Keratinocyte (primary cell): Measurements from ENCODE around the gene SHC1. TPM values are rescaled to one million over a fixed set of nuclear protein-coding genes. Genes with fewer than 3 reads are reported as not detected.

ENCODE experiments used
- DNase-seq: peaks from one replicate; pipeline ENCODE4 v3.0.0-alpha.2; 2011; ENCODE audit warnings: low read depth, missing footprints, low spot score
- FAIRE-seq: peaks from 2 replicates; lab custom pipeline; 2011; peaks lifted over from hg19 to GRCh38; lab: Jason Lieb, UNC
- H2AFZ ChIP-seq: 2 replicates; pipeline ENCODE4 v1.6.0; 2012; ENCODE audit warnings: low read length, control low read depth, inconsistent platforms; ENCODE audit not compliant: control insufficient read depth
- H3K27ac ChIP-seq: 2 replicates; pipeline ENCODE4 v1.5.1; 2011; ENCODE audit warnings: low read length; ENCODE audit not compliant: control insufficient read depth, insufficient read depth
- H3K27me3 ChIP-seq: 3 replicates; pipeline ENCODE4 v1.6.0; 2011; ENCODE audit warnings: low read length; ENCODE audit not compliant: control insufficient read depth, insufficient read depth; ENCODE audit errors: extremely low read depth
- H3K36me3 ChIP-seq, 2 experiments: 2 replicates in 1 of 2; 3 replicates in 1 of 2; pipeline ENCODE4 v1.5.1; 2011; ENCODE audit warnings: low read length in 2 of 2, mild to moderate bottlenecking in 1 of 2; ENCODE audit not compliant: control insufficient read depth in 2 of 2, insufficient read depth in 2 of 2; ENCODE audit errors: extremely low read depth in 1 of 2
- H3K4me1 ChIP-seq: 3 replicates; pipeline ENCODE4 v1.5.1; 2011; ENCODE audit warnings: low read length; ENCODE audit not compliant: control insufficient read depth, insufficient read depth; ENCODE audit errors: extremely low read depth
- H3K4me2 ChIP-seq: 3 replicates; pipeline ENCODE4 v1.6.0; 2011; ENCODE audit warnings: low read depth, low read length; ENCODE audit not compliant: control insufficient read depth, insufficient read depth; ENCODE audit errors: extremely low read depth
- H3K4me3 ChIP-seq, 3 experiments: fragments of 200-600 bp in 1 of 3; sonication (generic) in 1 of 3; 2 replicates in 2 of 3; 3 replicates in 1 of 3; pipeline ENCODE4 v1.5.1; 2011 to 2016; ENCODE audit warnings: low read length in 3 of 3, mild to moderate bottlenecking in 3 of 3, control low read depth in 2 of 3, inconsistent platforms in 1 of 3, low read depth in 1 of 3, mixed read lengths in 1 of 3, mixed run types in 1 of 3, moderate library complexity in 1 of 3; ENCODE audit not compliant: control insufficient read depth in 2 of 3, insufficient read depth in 2 of 3; ENCODE audit errors: extremely low read depth in 1 of 3
- H3K79me2 ChIP-seq: 2 replicates; pipeline ENCODE4 v1.6.0; 2012; ENCODE audit warnings: low read length; ENCODE audit not compliant: control insufficient read depth, insufficient read depth
- H3K9ac ChIP-seq: 3 replicates; pipeline ENCODE4 v1.6.0; 2011; ENCODE audit warnings: low read length; ENCODE audit not compliant: control insufficient read depth, insufficient read depth; ENCODE audit errors: extremely low read depth
- H3K9me1 ChIP-seq: 3 replicates; pipeline ENCODE4 v1.6.0; 2011; ENCODE audit warnings: low read length; ENCODE audit not compliant: control insufficient read depth, insufficient read depth; ENCODE audit errors: extremely low read depth
- H3K9me3 ChIP-seq: 2 replicates; pipeline ENCODE4 v1.5.1; 2012; ENCODE audit warnings: low read depth, low read length; ENCODE audit not compliant: control insufficient read depth
- H4K20me1 ChIP-seq: 3 replicates; pipeline ENCODE4 v1.6.0; 2011; ENCODE audit warnings: low read length; ENCODE audit not compliant: control insufficient read depth, insufficient read depth; ENCODE audit errors: extremely low read depth
- EZH2 ChIP-seq: IDR thresholded peaks from one replicate; pipeline ENCODE4 v1.6.1; 2012; ENCODE audit warnings: inconsistent platforms, mild to moderate bottlenecking, low read length, moderate library complexity
- dilution Hi-C: fragments of 300-500 bp; cut with MboI; formaldehyde crosslinking; loops from one replicate; pipeline ENCODE4 v1.7.0; 2020; ENCODE audit warnings: low sequenced_read_pairs; ENCODE audit not compliant: extremely low pct_ligation_motif_present
- polyA plus RNA-seq, 5 experiments: library from polyadenylated mRNA; depleted of rRNA in 3 of 5; stranded (reverse) in 3 of 5; stranded (forward) in 1 of 5; unstranded in 1 of 5; fragments of >200 nt; gene quantifications; 1 replicate in 1 of 5; 2 replicates in 3 of 5; 3 replicates in 1 of 5; pipeline versions ENCODE4 v1.2.1 to v1.2.3, GENCODE V29; 2011 to 2012; ENCODE audit warnings: missing spikeins in 2 of 5, low read depth in 1 of 5, low replicate concordance in 1 of 5
- TF ChIP-seq, protein P1 (sequence below), 3 experiments: IDR thresholded peaks in 1 of 3; conservative IDR thresholded peaks in 1 of 3; optimal IDR thresholded peaks in 1 of 3; 2 replicates in 2 of 3; 3 replicates in 1 of 3; pipeline versions ENCODE3 to v1.5.1; 2011; ENCODE audit warnings: low read length in 3 of 3, mild to moderate bottlenecking in 3 of 3, moderate library complexity in 2 of 3, control low read depth in 1 of 3, inconsistent platforms in 1 of 3; ENCODE audit not compliant: insufficient read depth in 2 of 3; ENCODE audit errors: extremely low read depth in 1 of 3

SHC1 gene
- polyA plus RNA-seq, 1 donor (not counting 4 experiments of a cell fraction or from before 2014, with no cell fraction given), result 245 TPM

DNA sequence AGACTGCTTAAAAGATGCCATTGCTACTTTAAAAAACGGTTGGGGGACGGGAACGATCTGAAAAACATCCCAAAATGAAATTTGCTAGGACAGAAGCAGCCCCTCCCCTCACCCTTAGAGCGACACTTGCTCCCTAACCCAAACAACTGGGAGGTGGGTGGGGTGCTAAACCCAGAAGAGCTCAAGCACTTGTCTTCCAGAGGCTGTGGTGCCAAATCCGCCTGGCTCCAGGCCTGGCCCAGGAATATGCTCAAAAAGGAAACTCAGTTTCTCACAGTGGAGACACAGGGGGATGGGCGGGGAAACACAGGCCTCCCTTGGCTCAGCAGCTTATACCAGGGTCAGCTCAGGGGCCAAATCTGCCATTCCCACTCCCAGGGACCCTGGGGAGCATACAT lies 14.0 kb downstream of the SHC1 start:
- dilution Hi-C loops, result no loop called here
- H3K9ac ChIP-seq, result peak overlapping the region; percentile 56
- no peaks in the 10 kb centered on the region for H3K9me3 ChIP-seq
- no peaks in the 10 kb centered on the region for H4K20me1 ChIP-seq
- DNase-seq (no peak), FAIRE-seq (no peak)
- peaks cover 30% of the 10 kb centered on the region for H3K4me1 ChIP-seq
- H3K27ac ChIP-seq, result peak overlapping the region; percentile 15
- peak overlapping the region; percentile 1 for H2AFZ ChIP-seq
- peaks cover 2 to 13% of the 10 kb centered on the region in 2 experiments for H3K36me3 ChIP-seq
- no peaks in the 10 kb centered on the region for H3K27me3 ChIP-seq
- TF ChIP-seq EZH2, result no peak
- TF ChIP-seq, protein P1, sequence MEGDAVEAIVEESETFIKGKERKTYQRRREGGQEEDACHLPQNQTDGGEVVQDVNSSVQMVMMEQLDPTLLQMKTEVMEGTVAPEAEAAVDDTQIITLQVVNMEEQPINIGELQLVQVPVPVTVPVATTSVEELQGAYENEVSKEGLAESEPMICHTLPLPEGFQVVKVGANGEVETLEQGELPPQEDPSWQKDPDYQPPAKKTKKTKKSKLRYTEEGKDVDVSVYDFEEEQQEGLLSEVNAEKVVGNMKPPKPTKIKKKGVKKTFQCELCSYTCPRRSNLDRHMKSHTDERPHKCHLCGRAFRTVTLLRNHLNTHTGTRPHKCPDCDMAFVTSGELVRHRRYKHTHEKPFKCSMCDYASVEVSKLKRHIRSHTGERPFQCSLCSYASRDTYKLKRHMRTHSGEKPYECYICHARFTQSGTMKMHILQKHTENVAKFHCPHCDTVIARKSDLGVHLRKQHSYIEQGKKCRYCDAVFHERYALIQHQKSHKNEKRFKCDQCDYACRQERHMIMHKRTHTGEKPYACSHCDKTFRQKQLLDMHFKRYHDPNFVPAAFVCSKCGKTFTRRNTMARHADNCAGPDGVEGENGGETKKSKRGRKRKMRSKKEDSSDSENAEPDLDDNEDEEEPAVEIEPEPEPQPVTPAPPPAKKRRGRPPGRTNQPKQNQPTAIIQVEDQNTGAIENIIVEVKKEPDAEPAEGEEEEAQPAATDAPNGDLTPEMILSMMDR (optimal IDR thresholded peaks at IDR 0.05 in 1 of 3, IDR thresholded peaks at IDR 0.05 in 1 of 3, conservative IDR thresholded peaks at IDR 0.05 in 1 of 3; ENCODE audit: extremely low read depth in 1 of 3, insufficient read depth in 2 of 3, low read length in 3 of 3), result no peak
- peak overlapping the region; percentile 73 for H3K4me2 ChIP-seq
- H3K9me1 ChIP-seq, result no peaks in the 10 kb centered on the region
- H3K79me2 ChIP-seq, result peaks cover 18% of the 10 kb centered on the region
- peak overlapping the region in 2 of 3 experiments; percentile 49 to 71 for H3K4me3 ChIP-seq

DNA sequence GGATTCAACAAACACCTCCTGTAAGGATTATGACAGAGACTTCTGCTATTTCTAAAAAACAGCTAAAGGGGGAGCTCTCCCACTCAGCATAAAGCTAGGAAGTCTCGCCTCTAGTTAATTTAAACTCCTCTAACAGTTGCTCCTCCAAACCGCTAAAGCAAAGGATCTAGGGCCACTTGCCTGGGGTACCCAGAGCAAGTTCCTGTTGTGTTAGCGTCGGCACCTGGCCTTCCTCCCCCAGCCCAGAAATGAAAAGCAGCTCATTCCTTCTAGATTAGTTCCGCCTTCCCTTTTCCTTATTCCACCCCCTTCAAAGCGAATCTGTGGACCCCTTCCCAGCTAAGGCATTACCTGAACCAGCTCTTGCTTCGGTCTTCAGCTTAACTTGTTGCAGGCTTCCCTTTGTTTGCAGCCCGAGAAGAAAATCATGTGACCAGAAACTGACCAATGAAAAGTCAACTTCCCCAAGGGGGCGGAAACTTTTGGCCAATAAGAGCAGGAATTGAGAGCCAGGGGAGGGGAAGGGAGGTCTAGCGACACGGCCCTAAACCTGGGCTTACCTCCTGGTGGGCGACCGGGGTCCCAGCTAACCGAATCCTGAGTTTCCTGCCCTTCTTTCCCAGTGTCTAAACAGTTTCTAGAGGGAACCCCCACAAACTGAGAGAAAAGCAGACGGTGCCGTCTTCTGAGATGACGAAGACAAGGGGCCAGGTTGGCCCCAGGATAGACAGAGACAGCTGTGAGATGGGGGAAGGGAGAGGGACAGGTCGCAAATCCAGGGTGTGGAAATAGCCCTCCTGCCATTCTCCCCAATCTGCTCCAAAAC lies 14.6 kb downstream of the SHC1 start, which contains the start of gene PBXIP1:
Gene PBXIP1, minus strand, starts transcription at position 382 of the 826 bp plus-strand sequence. CDS start 2,378 bp downstream, outside the sequence.
- no peaks in the 10 kb centered on the region for H3K9me3 ChIP-seq
- H3K27ac ChIP-seq, result peak within 1 kb of the TSS; percentile 15
- DNase-seq, result no peak
- H3K9ac ChIP-seq, result peak within 1 kb of the TSS; percentile 56
- no peaks in the 10 kb centered on the region for H3K27me3 ChIP-seq
- no peaks in the 10 kb centered on the region for H4K20me1 ChIP-seq
- H3K36me3 ChIP-seq, result peaks cover 6 to 13% of the 10 kb centered on the region in 2 experiments
- no peak for TF ChIP-seq EZH2
- TF ChIP-seq, protein P1 (optimal IDR thresholded peaks at IDR 0.05 in 1 of 3, IDR thresholded peaks at IDR 0.05 in 1 of 3, conservative IDR thresholded peaks at IDR 0.05 in 1 of 3; ENCODE audit: extremely low read depth in 1 of 3, insufficient read depth in 2 of 3, low read length in 3 of 3), result peak in 2 of 3 experiments; percentile 6 to 26
- H3K9me1 ChIP-seq, result no peaks in the 10 kb centered on the region
- dilution Hi-C loops, result no loop called here
- H3K4me3 ChIP-seq, result peak within 1 kb of the TSS; percentile 49 to 71 (median 58)
- H3K79me2 ChIP-seq, result peaks cover 16% of the 10 kb centered on the region
- H3K4me1 ChIP-seq, result peaks cover 29% of the 10 kb centered on the region
- H3K4me2 ChIP-seq, result peak within 1 kb of the TSS; percentile 73
- FAIRE-seq, result peak; percentile 49
- peak within 1 kb of the TSS; percentile 49 for H2AFZ ChIP-seq
